Neural progenitor cell (in vitro differentiated cells): ENCODE results near the gene C11orf58.

ENCODE experiments used
- CTCF ChIP-seq: fragments of 200-600 bp; sonication (generic); IDR thresholded peaks from 2 replicates; pipeline ENCODE4 v1.5.1; 2017; ENCODE audit warnings: antibody characterized with exemption, mild to moderate bottlenecking
- EZH2phosphoT487 ChIP-seq: fragments of 200-600 bp; sonication (generic); IDR thresholded peaks from 2 replicates; pipeline ENCODE4 v1.6.1; 2017; ENCODE audit warnings: antibody characterized with exemption

- no peak for TF ChIP-seq CTCF
- no peak for TF ChIP-seq EZH2phosphoT487
Observed at GRCh38 chr11:16779436-16779835, 41.0 kb downstream of the C11orf58 start.
